RWPE1 (cell line): Measurements from ENCODE around the gene WWP2.

Source experiments
- CTCF ChIA-PET: fragments of 350-600 bp; sonication (Branson Sonifier 250); formaldehyde crosslinking; extraction: SDS; loops from one replicate; lab custom pipeline; 2021; lab: Yijun Ruan, JAX
- POLR2A ChIA-PET: fragments of 400-600 bp; formaldehyde crosslinking; extraction: SDS; loops from one replicate; lab custom pipeline; 2020; ENCODE audit warnings: antibody characterized with exemption; ENCODE audit not compliant: low non-redundant PET; lab: Yijun Ruan, JAX
- DNase-seq: peaks from one replicate; pipeline ENCODE4 v3.0.0; 2012; ENCODE audit warnings: low spot score
- H3K27ac ChIP-seq: fragments of 450-650 bp; 2 replicates; pipeline ENCODE4 v1.5.1; 2017
- TF ChIP-seq, protein P1 (sequence below): fragments of 450-650 bp; conservative IDR thresholded peaks from 2 replicates; pipeline ENCODE4 v1.5.1; 2017; ENCODE audit warnings: low read depth, mild to moderate bottlenecking

The WWP2 gene

DNA sequence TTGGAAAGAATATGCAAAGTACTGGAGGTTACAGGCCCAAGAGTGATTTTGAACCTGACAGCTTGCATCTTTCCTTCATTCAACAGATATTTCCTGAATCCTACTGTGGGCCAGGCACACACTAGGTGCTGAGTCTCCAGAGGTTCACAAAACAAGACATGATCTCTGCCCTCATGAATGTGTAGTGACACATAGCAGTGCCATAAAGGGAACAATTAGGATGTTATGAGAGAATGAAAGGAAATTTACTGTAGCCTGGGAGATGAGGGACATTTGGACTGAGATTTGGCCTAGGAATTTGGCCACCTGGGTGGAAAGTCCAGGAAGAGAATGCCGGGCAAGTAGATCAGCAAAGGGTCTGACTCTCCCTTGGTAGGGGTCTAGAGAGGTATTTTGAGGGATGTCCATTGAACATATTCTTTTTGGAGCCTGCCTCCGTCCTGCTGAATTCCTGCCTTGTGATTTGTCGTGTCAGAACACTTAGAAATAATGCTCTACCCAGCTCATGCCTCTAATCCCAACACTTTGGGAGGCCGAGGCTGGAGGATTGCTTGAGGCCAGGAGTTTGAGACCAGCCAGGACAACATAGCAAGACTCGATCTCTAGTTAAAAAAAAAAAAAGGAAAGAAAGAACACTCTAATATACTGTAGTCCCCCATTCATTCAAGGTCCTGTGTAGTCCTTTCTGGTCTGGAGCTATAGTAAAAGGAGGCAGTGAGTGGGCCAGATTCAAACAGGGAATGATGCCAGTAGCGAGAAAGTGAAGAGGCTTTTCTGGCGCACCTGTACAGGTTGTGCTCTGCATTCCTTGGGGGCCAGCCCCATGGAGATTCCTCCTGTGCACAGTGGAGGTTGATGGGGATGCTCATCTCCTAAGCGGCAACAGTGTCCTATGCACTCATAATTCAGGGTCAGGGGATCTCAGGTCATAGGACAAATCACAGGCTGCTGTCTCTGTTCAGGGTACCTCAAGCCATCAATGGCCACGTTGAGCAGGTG, 98.4 kb downstream of the WWP2 start:
- CTCF ChIA-PET, result no interaction called here
- POLR2A ChIA-PET, result no interaction called here
- no peak for DNase-seq

DNA sequence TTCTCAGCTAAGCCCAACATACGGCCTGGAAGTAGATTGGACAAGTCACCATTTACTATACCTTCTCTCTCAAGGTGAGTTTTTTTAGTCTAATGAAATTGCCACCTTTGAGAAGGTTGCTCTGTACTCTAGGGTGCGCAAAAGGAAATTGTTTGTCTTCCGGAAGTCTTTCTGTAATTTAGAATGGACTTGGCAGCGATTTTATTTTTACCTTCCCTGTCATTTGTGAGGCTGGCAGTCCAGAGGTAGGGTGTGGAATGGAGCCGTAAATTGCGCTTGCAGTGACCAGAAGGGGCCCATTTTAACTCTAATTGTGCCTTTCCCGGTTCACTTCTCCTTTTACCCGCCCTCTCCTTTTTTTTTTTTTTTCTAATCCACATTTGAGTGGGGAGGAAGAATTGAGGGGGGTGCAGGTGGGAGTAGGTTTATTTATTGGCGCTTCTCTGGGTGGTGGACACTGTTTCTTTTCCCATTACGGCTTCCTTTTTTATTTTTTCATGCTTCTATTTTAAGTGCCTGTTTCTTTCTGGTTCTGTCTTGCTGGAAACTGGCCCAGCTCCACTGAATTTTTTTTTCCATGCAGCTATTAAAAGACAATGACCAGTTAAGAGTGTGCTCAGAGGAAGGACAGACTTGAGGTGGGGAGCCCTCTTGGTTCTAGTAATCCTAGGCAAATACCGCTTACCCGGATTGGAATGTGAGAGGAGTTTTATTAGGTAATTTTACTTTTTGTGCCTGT, 99.3 kb downstream of the WWP2 start:
- H3K27ac ChIP-seq, result no peak overlapping the region
- TF ChIP-seq, protein P1, sequence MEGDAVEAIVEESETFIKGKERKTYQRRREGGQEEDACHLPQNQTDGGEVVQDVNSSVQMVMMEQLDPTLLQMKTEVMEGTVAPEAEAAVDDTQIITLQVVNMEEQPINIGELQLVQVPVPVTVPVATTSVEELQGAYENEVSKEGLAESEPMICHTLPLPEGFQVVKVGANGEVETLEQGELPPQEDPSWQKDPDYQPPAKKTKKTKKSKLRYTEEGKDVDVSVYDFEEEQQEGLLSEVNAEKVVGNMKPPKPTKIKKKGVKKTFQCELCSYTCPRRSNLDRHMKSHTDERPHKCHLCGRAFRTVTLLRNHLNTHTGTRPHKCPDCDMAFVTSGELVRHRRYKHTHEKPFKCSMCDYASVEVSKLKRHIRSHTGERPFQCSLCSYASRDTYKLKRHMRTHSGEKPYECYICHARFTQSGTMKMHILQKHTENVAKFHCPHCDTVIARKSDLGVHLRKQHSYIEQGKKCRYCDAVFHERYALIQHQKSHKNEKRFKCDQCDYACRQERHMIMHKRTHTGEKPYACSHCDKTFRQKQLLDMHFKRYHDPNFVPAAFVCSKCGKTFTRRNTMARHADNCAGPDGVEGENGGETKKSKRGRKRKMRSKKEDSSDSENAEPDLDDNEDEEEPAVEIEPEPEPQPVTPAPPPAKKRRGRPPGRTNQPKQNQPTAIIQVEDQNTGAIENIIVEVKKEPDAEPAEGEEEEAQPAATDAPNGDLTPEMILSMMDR, result no peak
- ChIA-PET POLR2A (no interaction called here), CTCF (no interaction called here)
- DNase-seq, result no peak

More for the DNA sequence above, 98.4 kb downstream of the WWP2 start:
- TF ChIP-seq, protein P1, result no peak
- H3K27ac ChIP-seq, result no peak overlapping the region

DNA sequence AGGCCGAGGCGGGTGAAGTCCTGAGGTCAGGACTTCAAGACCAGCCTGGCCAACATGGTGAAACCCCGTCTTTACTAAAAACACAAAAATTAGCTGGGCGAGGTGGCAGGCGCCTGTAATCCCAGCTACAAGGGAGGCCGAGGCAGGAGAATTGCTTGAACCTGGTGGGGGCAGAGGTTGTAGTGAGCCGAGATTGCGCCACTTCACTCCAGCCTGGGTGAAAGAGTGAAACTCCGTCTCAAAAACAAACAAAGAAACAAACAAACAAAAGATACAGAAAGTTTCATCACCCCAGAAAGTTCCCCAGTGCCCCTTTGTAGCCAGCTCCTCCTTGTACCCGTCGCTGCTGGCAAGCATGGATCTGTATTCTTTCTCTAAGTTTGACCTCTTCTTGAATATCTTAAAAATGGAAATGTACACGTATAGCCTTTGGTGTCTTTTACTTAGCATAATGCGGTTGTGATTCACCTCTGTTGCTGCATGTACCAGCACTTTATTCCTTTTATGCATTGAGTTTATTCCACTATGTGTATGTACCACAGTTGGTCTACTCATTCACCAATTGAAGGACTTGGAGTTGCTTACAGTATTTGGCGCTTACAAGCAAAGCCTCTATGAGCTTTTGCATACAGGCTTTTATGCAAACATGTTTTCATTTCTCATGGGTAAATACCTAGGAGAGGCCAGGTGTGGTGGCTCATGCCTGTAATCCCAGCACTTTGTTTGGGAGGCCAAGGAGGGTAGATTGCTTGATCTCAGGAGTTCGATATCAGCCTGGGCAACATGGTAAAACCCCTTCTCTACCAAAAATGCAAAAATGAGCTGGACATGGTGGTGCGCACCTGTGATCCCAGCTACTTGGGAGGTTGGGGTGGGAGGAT, 101.5 kb downstream of the WWP2 start:
- no peak overlapping the region for H3K27ac ChIP-seq
- ChIA-PET POLR2A (no interaction called here), CTCF (interaction anchor here (0.6 kb wide), 1 partner anchor 825 kb away, joined by 6 read pairs; no protein-coding TSS in a partner anchor)
- TF ChIP-seq, protein P1, result no peak
- DNase-seq, result no peak

DNA sequence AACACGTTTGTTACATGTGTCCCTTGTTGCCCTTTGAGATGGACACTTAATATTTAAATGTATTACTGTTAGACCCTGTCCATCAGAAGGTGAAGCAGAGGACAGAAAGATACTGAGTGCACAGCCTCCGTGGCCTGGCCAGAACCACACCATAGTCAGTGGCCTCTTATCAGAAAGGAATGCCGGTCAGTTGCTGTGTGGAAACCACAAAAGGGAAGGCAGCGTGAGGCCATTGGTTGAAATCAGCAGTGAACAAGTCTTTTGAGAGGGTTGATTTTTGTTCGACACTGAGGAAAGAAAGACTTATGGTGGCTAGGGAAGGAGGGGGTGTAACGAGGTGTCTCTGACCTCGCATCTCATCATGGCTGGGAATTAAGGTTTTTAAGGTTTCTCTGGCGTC, 103.6 kb downstream of the WWP2 start:
- CTCF ChIA-PET, result no interaction called here
- TF ChIP-seq, protein P1, result no peak
- no peak for DNase-seq
- POLR2A ChIA-PET, result no interaction called here
- no peak overlapping the region for H3K27ac ChIP-seq

DNA sequence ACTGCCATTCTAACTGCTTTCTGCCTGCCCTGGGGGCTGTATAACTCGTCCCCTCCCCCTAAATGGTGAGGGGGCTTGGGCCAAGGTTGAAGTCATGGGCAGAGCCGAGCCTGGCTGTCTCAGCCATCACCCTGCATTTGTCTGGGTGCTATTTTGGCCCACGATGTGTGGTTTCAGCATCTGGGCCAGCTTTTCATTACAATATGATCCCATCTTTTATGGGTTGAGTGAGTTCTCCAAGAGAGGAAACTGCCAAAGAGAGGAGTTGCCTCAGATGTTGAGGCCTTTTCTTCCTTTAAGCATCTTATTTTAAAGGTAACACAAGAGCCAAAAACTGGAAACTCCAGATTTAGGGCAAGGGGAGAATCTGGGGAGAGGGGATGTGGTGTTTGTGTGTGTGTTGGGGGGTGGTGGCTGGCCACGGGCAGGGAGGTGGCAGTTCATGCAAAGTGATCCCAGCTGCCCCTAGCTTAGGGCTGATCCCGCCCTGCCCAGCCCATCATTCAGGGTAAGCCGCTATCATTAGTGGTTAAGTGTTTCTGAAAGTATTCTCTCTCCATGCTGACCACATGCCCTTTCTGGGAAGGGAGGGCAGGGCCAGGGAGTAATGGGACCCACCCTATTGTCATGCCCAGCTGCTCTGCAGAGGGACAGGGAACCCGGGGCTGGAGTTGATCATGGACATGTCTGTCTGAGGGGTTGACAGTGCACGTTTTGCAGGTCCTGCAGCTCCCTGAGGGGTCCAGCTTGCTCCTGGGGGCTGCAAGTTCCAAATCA, 105.8 kb downstream of the WWP2 start:
- TF ChIP-seq, protein P1, result no peak
- DNase-seq, result no peak
- H3K27ac ChIP-seq, result no peak overlapping the region
- CTCF ChIA-PET, result no interaction called here
- POLR2A ChIA-PET, result no interaction called here
